Left lung (tissue), 10 donors: ENCODE results near the gene GPC6. TPM values are rescaled to one million over a fixed set of nuclear protein-coding genes. Genes with fewer than 3 reads are reported as not detected.
A peak's percentile ranks its signal among the peaks of the same experiment; 100 is the strongest.

ENCODE experiments used
- ATAC-seq: fragments of 200-7000 bp; cut with Tn5 transposase; one replicate; pipeline ENCODE4 v1.9.1; 2020; ENCODE audit warnings: moderate library complexity
- DNase-seq, 4 donors: peaks; one replicate each; pipeline ENCODE4 v3.0.0-alpha.2; 2013 to 2020
- H3K27ac ChIP-seq, 2 donors: fragments of 200-600 bp; sonication (generic) in 1 of 2; one replicate each; pipeline versions ENCODE4 v1.5.0 to v1.8.0; 2020 to 2021
- H3K27me3 ChIP-seq, 2 donors: fragments of 200-600 bp; sonication (generic) in 1 of 2; one replicate each; pipeline versions ENCODE4 v1.5.0 to v1.8.0; 2020 to 2021
- H3K36me3 ChIP-seq, 2 donors: fragments of 200-600 bp; sonication (generic) in 1 of 2; one replicate each; pipeline versions ENCODE4 v1.5.0 to v1.8.0; 2020 to 2021
- H3K4me1 ChIP-seq, 2 donors: fragments of 200-600 bp; one replicate each; pipeline ENCODE4 v1.8.0; 2021
- H3K4me3 ChIP-seq, 2 donors: fragments of 200-600 bp; sonication (generic) in 1 of 2; one replicate each; pipeline versions ENCODE4 v1.5.0 to v1.8.0; 2020 to 2021; ENCODE audit warnings: mild to moderate bottlenecking in 1 of 2
- H3K9me3 ChIP-seq, 2 donors: fragments of 200-600 bp; sonication (generic) in 1 of 2; one replicate each; pipeline versions ENCODE4 v1.5.0 to v1.8.0; 2020 to 2021
- CTCF ChIP-seq, 2 donors: fragments of 200-600 bp; sonication (generic) in 1 of 2; IDR thresholded peaks; one replicate each; pipeline versions ENCODE4 v1.5.0 to v1.8.0; 2021; ENCODE audit warnings: antibody characterized with exemption in 2 of 2
- intact Hi-C, 2 donors: fragments of 100-400 bp; cut with DNase I; formaldehyde crosslinking; loops; one replicate each; pipeline versions ENCODE4 v1.11.2 to v1.14.2; 2022
- polyA plus RNA-seq, 6 donors: library from polyadenylated mRNA; unstranded; fragments of 120-200 nt; gene quantifications; one replicate each; pipeline ENCODE4 v1.2.1, GENCODE V29; 2013; ENCODE audit not compliant: insufficient read length in 6 of 6
- total RNA-seq, 2 donors: library from RNA; stranded (reverse); fragmentation: NEBNext Ultra II Directional; extraction: Animal tissue kit (Norgen Biotek cat#: 25700); gene quantifications; one replicate each; pipeline ENCODE4 v1.2.1, GENCODE V29; 2021
- donor health status: DM: no; HTN: yes; CAD: no.
- donor health status: DM: no; HTN: no; CAD: no.

The GPC6 gene
- total and polyA plus RNA-seq, 8 donors, result 9.6 to 25.8 (median 21.1) TPM

- Histone ChIP-seq H3K4me1 (no peaks in the 10 kb centered on the region), H3K9me3 (no peaks in the 10 kb centered on the region), H3K4me3 (no peak overlapping the region), H3K27ac (no peak overlapping the region), H3K36me3 (no peaks in the 10 kb centered on the region), H3K27me3 (no peaks in the 10 kb centered on the region)
- ATAC-seq (no peak), DNase-seq (no peak)
- intact Hi-C loops, result no loop called here
- TF ChIP-seq CTCF (IDR thresholded peaks at IDR 0.05), result no peak
Observed at GRCh38 chr13:94305033-94305432, 1078.4 kb downstream of the GPC6 start.

- Histone ChIP-seq H3K27me3 (no peaks in the 10 kb centered on the region), H3K36me3 (no peaks in the 10 kb centered on the region), H3K9me3 (no peaks in the 10 kb centered on the region), H3K4me3 (no peak overlapping the region), H3K27ac (peak overlapping the region in 1 of 2 donors; percentile 21), H3K4me1 (no peaks in the 10 kb centered on the region)
- TF ChIP-seq CTCF (IDR thresholded peaks at IDR 0.05), result no peak
- intact Hi-C loops, result no loop called here
- DNase-seq, result no peak
- peak; percentile 68 for ATAC-seq
Observed at GRCh38 chr13:94305463-94305862, 1078.9 kb downstream of the GPC6 start.

- Histone ChIP-seq H3K4me1 (no peaks in the 10 kb centered on the region), H3K36me3 (no peaks in the 10 kb centered on the region), H3K27me3 (no peaks in the 10 kb centered on the region), H3K27ac (peak overlapping the region in 1 of 2 donors; percentile 21), H3K9me3 (no peaks in the 10 kb centered on the region), H3K4me3 (no peak overlapping the region)
- ATAC-seq (no peak), DNase-seq (no peak)
- no peak for TF ChIP-seq CTCF (IDR thresholded peaks at IDR 0.05)
- intact Hi-C loops, result no loop called here
Observed at GRCh38 chr13:94305934-94306333, 1079.3 kb downstream of the GPC6 start.

- Histone ChIP-seq H3K4me1 (no peaks in the 10 kb centered on the region), H3K9me3 (no peaks in the 10 kb centered on the region), H3K27ac (no peak overlapping the region), H3K27me3 (no peaks in the 10 kb centered on the region), H3K4me3 (no peak overlapping the region), H3K36me3 (no peaks in the 10 kb centered on the region)
- no peak for DNase-seq
- no peak for TF ChIP-seq CTCF (IDR thresholded peaks at IDR 0.05)
- ATAC-seq, result no peak
- intact Hi-C loops, result no loop called here
Observed at GRCh38 chr13:94308832-94309231, 1082.2 kb downstream of the GPC6 start.

- no peak for TF ChIP-seq CTCF (IDR thresholded peaks at IDR 0.05)
- DNase-seq, result no peak
- no peak overlapping the region for H3K4me3 ChIP-seq
- intact Hi-C loops, result no loop called here
- H3K27ac ChIP-seq, result no peak overlapping the region
- ATAC-seq, result no peak
- no peaks in the 10 kb centered on the region for H3K9me3 ChIP-seq
- H3K4me1 ChIP-seq, result no peaks in the 10 kb centered on the region
- H3K27me3 ChIP-seq, result no peaks in the 10 kb centered on the region
- no peaks in the 10 kb centered on the region for H3K36me3 ChIP-seq
Observed at GRCh38 chr13:94309576-94309975, 1083.0 kb downstream of the GPC6 start.
